NCI-H1105 (cell line): ENCODE data around the gene SLC35E1.
"Not testable (repeated sequence)": the region's sequence is repeated elsewhere in the genome, so short reads cannot be mapped to it uniquely, and the experiment has no call there.

Experiments
- DNase-seq: peaks from one replicate; lab custom pipeline; 2025; lab: John Stamatoyannopoulos, UW

The SLC35E1 gene

DNA sequence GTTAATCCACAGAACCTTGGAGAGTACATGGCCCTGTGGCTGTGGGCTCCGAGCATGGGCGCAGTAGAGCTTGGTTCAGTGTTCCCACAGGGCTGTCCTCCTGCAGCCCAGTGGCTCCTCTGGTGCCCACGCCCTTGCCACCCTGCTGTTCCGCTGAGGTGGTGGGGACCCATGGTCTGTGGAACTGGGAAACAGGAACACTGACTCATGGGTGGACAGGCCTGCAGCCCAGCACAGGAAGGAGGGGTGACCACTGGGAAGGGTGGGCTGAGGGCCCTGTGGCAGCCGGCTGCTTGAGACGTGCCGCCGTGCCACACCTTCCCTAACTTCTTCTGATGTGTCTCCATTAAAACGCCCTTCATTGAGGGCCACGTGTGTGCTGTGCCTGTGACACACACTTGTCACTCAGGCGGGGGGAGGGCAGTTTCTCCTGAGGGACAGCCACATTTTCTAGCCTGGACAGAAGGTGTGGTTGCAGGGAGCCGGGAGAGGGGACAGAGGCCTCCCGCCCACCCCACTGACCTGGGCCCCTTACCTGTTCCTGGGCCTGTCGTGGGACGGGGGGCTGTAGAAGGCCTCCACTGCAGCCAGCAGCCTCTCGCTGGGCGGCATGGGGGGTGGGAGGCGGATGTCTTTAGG, 51.1 kb downstream of the SLC35E1 start:
- no peak for DNase-seq

DNA sequence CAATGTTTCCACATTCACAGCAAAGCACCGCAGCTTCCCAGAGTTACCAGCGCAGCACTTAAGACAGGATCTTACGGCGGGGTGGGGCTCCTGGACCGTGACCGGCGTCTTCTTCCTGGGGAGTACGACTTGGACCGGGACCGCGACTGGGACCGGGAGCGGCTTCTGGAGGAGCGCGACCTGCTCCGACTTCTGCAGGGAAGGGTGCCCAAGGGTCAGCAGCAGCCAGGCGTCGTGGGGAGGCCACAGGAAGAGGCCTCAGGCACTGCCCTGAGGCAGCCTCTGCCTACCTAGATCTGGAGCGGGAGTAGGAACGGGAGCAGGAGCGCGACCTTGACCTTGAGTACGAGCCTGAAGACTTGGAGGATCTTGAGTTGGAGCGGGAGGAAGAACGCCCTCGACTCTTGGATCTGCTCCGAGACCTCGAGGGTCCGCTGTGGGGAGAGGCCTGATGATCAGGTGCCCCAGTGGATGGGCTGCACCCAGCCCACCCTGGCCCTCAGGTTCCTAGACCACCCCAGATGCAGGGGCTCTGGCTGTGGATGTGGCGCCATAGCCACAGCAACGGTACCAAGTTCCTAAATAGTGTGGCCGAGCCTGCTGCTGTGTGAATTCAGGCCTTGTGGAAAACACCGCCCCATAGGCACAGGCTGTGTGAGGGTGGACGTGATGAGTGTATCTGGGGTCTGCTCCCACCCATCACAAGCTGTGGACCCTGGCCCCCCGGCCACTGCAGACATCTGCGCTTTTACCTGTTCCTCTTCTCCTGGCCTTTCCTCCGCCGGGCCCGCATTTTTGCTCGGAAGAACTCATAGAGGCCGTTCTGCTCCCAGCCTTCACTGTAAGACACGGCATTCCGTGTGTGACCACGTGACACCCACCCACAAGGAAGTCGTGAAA, 51.9 kb downstream of the SLC35E1 start:
- no peak for DNase-seq

GRCh38 chr19:16519230-16519687, 53.0 kb downstream of the SLC35E1 start:
- DNase-seq = no peak

GRCh38 chr19:16518483-16519229, 53.6 kb downstream of the SLC35E1 start:
- no peak for DNase-seq

- no peak for DNase-seq
These were observed 54.2 kb downstream of the SLC35E1 start for GRCh38 chr19:16518061-16518460.

DNA sequence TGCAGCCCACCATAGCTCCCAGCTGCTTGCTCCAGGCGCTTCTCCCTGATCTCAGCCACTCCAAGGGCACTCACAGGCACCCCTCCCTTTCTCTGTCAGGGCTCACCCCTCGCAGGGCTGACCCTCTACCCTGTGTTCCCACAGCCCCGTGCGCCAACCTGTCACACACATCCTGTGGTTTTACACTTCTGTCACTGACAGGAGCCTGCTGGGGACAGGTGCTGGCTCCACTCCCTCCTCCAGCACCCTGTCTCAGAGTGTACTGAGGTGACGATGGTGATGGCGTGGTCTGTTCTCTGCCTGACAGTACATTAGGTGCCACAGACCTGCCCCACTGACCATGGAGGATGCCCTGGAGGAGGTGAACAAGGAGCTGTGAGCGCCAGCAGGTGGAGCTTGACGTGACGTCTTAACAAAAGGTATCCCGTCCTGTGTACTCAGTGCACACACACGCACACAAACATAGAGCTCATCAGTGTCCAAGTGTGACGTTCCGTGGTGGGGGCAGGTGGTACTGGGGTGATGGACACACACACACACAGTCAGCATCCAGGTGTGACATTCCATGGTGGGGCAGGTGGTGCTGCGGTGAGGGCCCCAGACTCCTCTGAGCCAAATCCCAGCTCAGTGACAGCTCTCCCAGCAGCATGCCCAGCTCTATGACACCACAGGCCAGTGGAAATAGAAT, 55.1 kb downstream of the SLC35E1 start:
- no peak for DNase-seq

GRCh38 chr19:16516381-16516780, 55.8 kb downstream of the SLC35E1 start:
- no peak for DNase-seq

DNA sequence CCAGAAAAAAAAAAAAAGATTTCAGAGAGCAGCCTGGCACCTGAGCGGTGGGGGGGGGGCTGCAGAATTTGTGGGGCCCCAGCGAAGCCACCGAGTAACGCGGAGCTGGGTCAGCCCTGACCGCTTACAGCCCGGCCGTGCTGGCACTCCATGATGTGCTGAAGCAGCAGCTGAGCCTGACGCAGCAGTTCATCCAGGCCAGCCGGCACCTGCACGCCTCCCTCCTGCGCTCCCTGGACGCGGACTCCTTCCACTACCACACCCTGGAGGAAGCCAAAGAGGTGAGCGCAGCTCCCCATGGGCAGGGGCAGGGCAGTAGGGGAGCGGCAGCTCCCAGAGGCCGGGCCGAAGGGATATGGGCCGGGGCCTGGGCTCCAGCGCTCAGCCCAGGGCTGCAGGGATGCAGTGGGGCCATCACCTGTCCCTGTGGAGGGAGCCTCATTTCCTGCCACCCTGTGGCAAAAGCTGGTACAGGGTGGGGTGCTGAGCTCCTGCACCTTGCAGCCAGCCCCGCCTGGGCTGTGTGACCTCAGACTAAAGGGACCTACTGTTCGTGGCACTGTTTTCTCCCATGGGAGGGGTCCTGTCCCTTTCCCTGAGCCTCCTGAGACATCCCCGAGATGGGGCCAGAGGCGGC, 57.7 kb downstream of the SLC35E1 start:
- DNase-seq = no peak

- not testable (repeated sequence) for DNase-seq
These were observed 59.6 kb downstream of the SLC35E1 start for GRCh38 chr19:16512611-16513010.

- no peak for DNase-seq
These were observed 62.8 kb downstream of the SLC35E1 start for GRCh38 chr19:16509141-16510061.

DNA sequence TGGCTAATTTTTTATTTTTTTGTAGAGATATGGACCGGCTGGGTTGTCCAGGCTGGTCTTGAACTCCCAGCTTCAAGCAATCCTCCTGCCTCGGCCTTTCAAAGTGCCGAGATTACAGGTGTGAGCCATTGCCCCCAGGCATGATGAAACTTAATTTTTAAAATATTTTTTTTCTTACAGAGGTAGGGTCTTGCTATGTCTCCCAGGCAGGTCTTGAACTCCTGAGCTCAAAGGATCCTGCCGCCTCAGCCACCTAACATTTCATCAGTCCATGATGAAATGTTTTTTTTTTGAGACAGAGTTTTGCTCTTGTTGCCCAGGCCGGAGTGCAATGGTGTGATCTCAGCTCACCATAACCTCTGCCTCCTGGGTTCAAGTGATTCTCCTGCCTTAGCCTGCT, 63.7 kb downstream of the SLC35E1 start:
- DNase-seq = no peak

DNA sequence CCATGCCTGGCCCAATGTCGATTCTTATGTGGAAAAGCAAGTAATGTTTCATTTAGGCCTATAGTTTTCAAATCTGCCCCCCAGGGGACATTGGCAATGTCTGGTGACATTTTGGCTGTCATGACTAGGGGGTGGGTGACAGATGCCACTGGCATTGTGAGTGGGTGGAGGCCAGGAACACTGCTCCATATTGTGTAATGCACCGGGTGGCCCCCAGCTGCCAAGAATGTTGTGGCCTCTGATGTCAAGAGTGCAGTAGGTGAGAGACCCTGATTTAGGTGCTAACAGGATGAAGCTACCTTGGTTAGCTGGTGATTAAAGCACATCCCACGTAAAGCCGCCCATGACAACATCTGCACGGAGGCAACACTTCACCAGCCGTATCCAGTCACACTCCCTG, 65.3 kb downstream of the SLC35E1 start:
- no peak for DNase-seq

GRCh38 chr19:16506161-16506560, 66.1 kb downstream of the SLC35E1 start:
- DNase-seq = not testable (repeated sequence)

- DNase-seq = no peak
These were observed 67.9 kb downstream of the SLC35E1 start for GRCh38 chr19:16504271-16504670.
